Stimulated activated CD8-positive, alpha-beta memory T cell treated with anti-CD3 and anti-CD28 coated beads, Interleukin-15, amount 100 ng/mL, for 24 hours (primary cell): ENCODE results near the gene TWIST2.

ENCODE experiments used
- DNase-seq: peaks from one replicate; pipeline ENCODE4 v3.0.0-alpha.2; 2020; ENCODE audit warnings: low read depth

TWIST2 gene

GRCh38 chr2:238920053-238920452, 72.2 kb downstream of the TWIST2 start:
- no peak for DNase-seq

DNA sequence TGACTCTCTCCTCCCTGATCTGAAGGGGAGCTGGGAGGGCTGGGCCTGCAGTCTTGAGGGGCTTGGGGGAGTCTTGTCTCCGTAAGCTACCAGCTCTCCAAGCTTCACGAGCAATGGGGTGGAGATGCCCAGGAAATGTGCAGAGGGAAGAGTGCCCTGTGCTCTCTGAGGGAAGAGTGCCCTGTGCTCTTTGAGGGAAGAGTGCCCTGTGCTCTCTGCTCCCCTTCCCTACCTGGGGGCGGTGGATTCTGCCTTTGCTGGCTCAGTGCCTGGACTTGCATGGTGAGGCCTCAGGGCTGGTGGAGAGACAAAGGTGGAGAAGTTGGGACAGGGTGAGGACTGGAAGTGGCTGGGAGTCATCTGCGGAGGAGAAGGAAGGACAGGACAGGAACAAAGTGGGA, 72.7 kb downstream of the TWIST2 start:
- DNase-seq = no peak

- no peak for DNase-seq
These were observed 73.4 kb downstream of the TWIST2 start for GRCh38 chr2:238921259-238921658.

- DNase-seq = no peak
These were observed 73.9 kb downstream of the TWIST2 start for GRCh38 chr2:238921681-238922319.

- no peak for DNase-seq
These were observed 74.5 kb downstream of the TWIST2 start for GRCh38 chr2:238922435-238922834.

DNA sequence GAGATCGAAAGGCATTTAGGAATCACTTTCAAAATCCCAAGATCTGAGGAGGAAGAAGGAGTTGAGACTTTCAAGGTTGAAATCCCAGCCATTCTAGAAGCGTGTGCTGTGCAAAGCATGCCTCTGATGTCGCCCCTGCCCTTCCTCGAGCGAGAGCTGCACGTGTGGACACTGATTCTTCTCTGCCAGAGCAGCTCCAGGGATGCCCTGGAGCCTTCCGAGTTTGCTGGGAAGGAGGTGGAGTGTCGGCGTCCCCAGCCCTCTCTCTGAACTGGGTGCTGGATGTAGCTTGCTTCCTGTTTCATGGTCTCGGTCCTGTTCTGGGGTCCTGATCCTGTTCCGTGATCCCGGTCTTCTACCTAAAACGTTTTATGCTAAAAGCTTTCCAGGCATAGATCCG, 76.1 kb downstream of the TWIST2 start:
- no peak for DNase-seq

DNA sequence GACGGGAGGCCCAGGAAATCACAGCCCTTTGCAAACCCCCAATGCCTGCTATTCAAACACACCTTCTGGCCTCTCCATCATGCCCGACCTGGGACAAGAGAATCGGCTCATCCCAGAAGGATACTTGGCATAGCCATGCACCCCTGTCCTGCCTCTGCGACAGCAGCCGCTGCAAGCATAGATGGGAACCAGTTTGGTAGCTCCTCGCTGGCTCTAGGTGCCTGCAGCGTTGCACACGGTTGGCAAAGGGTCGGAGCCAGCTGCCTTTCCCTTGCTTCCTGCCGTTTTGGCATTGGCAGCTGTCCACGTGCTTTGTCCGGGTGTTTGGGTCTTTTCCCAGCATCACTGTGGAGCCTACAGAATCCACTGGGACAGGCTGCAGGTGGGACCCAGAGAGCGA, 76.9 kb downstream of the TWIST2 start:
- no peak for DNase-seq

- DNase-seq = no peak
These were observed 77.4 kb downstream of the TWIST2 start for GRCh38 chr2:238925281-238925680.

- DNase-seq = no peak
These were observed 78.1 kb downstream of the TWIST2 start for GRCh38 chr2:238925816-238926521.

- no peak for DNase-seq
These were observed 79.1 kb downstream of the TWIST2 start for GRCh38 chr2:238926761-238927611.

- DNase-seq = no peak
These were observed 80.0 kb downstream of the TWIST2 start for GRCh38 chr2:238927746-238928519.

GRCh38 chr2:238928520-238929241, 80.8 kb downstream of the TWIST2 start:
- DNase-seq = no peak

DNA sequence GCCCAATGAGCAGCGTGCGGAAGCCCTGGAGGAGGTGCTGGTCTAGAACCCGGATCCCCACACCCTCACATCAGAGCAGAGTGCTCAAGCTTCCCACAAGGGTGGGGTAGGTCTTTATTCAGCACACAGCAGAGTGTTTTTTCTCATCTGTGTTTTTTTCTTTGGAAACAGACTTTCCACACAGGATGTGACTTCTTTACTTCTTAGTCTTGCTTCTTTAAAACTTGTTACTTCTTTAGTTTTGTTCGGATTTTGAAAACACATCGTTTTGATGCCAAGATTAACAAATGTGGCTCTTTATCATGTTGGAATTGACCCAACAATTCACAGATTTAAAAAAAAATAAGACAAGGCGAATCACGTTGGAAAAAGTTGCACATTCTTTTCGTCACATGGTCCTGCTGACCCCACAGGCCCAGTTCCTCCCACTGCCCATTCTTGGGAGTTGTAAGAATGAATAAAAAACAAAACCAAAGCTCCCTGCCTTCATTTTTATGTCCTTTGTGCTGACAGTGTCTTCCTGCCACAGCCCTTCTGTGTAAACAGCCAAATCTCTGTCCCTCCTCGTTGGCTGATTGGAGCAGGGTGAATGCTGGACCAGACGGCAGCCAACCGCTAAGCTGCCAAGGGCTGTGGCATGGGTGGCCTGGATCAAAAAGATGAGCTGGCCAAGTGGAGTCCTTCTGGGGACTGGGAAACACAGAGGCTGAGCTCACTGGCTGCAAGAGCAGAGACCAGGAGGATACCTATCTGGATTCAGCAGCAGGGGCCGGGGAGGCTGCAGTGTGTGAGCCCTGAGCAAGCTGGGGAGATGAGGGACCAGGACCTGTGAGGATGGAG, 81.6 kb downstream of the TWIST2 start:
- DNase-seq = no peak

- DNase-seq = no peak
These were observed 82.3 kb downstream of the TWIST2 start for GRCh38 chr2:238930216-238930615.

GRCh38 chr2:238936162-238937052, 88.5 kb downstream of the TWIST2 start:
- DNase-seq = no peak

- no peak for DNase-seq
These were observed 90.1 kb downstream of the TWIST2 start for GRCh38 chr2:238938003-238938400.

DNA sequence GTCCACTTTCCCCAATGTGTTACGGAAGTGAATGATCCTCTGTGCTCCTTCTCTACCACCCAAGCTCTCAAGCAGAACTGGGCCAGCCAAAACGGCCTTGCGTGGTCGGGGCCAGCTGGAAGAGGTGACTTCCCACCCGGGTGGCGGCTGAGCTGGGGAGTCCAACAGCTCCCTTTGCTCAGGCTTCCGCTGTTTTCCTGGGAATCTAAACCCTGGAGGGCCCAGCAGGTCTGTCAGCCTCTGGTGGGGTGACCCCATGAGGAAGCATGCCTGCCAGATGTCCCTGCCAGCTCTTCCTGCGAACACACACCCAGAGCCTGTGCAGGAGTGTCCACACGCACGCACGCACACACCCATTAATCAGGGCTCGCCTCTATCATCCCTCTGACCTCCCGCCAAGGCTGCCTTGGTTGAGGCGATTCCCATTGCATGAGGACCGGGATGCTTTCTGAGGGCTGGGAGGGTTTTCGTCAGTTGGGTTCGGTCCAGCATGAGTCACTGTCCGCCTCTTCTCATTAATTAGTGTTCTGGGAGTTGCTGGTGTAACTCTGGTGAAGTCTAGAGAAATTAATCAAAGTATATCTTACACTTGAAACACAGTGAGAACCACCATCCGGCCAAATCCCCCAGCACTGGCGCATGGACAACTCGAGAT, 90.6 kb downstream of the TWIST2 start:
- DNase-seq = no peak

DNA sequence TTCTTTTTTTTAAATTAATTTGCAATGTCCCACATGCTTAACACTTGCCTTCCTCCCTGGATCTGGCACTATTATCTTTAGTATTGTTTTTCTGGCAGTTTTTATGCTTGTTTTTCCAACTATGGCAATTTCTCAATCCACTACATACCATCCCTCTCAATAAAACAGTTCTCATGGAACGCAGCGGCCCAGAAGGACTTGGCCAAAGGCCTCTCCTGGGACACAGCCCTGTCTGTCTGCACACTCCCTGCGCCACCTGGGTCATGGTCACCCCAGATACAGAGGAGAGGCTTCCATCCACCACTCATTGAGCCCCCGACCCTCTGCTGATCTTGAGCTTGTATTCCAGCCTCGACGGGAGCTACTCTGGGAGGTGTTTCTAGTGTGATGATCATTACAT, 91.2 kb downstream of the TWIST2 start:
- DNase-seq = no peak
